MV-4-11 (cell line): ENCODE data around the gene ZNF117.
A peak's percentile ranks its signal among the peaks of the same experiment; 100 is the strongest.
"Not testable (repeated sequence)": the region's sequence is repeated elsewhere in the genome, so short reads cannot be mapped to it uniquely, and the experiment has no call there.

Source experiments
- DNase-seq: peaks from one replicate; lab custom pipeline; 2025; lab: John Stamatoyannopoulos, UW

ZNF117 gene

GRCh38 chr7:64996305-64996704 lies 5.5 kb upstream of the ZNF117 start:
- no peak for DNase-seq

DNA sequence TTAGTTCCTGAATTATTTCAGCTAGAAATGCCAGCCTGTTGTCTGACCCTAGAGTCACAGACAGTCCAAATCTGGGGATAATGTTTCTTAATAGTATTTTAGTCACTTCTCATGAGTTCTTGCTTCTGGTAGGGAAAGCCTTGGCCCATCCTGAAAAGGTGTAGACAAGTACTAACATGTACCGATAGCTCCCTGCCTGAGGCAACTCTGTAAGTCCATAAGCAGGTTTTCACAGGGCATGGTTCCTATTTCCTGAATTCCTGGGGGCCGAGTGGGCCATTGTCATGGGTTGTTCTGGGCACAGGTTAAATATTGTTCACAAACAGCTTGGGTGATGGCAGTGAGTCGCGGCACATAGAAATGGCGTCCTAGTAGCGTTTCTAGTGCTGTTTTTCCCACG lies 3.1 kb upstream of the ZNF117 start:
- no peak for DNase-seq

DNA sequence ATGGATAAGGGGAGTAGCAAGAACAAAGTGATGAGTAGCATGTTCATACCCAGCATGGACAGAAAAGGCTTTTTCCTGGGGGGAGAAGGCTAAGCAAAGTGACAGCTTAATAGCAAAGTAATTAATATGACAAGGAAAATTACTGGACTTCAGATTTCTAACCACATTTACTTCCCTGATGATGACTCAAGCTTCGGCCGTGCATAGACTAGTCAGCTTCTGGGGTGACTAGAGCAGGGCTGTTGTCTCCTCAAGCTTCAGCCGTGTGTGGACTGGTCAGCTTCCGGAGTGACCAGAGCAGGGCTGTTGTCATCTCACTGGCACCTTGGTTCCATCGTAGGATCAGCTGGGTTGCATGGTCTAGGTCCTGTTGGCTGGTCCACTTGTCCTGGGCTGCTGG lies 2.1 kb upstream of the ZNF117 start:
- no peak for DNase-seq

DNA sequence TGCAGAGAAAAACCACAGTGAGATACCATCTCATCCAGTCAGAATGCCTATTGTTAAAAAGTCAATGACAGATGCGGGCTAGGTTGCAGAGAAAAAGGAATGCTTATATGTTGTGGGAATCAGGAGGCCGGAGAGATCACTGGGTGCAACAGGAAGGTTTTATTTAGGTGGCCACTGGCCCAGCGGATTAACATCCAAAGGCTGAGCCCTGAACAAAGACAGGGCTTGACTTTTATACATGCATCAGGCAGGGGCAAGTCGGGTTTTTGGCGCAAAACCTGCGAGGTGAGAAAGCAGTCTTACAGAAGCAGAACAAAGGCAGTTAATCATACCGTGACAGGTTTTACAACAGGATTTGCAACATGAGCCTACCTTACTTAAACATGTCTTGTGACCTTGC lies 620 bp downstream of the ZNF117 start:
- peak; percentile 27 for DNase-seq

GRCh38 chr7:64978497-64979203 lies 12.2 kb downstream of the ZNF117 start:
- no peak for DNase-seq

GRCh38 chr7:64965594-64965993 lies 25.2 kb downstream of the ZNF117 start:
- no peak for DNase-seq

- DNase-seq = no peak
These were observed 31.6 kb downstream of the ZNF117 start for GRCh38 chr7:64959072-64959747.

DNA sequence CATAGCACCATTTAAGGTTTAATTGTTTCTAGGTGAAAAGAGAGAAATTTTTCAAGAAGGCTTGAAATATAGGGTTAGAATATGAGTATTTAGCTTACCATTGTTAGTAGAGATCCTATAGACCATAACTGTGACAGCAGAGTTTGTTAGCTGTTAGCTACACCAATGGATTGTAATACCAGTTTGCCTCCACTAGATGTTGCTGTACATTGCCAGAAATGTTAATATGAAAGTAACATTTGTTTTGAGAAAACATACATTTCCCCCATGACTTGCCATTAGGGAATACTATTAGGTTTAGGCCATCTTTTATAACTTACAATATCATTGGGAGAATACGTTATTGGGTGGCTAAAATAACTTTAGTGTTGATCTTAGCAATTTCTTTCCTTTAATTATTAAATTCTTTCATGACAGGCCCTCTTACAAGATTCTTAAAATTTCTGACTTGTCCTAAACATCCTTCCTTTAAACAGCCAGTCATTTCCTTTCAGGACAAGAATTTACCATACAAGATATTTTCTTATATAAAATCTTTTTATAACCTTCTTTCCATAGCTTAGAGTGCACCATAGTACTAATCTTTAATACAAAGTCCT lies 39.5 kb downstream of the ZNF117 start:
- peak; percentile 40 for DNase-seq

DNA sequence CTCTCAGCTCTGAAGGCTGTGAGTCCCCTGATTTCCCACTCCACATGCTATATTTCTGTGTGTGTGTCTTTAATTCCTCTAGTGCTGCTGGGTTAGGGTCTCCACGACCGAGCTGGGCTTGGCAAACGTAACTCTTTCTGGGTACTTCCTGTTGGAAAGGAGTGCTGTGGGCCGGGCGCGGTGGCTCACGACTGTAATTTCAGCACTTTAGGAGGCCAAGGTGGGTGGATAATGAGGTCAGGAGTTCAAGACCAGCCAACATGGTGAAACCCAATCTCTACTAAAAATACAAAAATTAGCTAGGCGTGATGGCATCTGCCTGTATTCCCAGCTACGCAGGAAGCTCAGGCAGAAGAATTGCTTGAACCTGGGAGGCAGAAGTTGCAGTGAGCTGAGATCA lies 40.2 kb downstream of the ZNF117 start:
- peak; percentile 29 for DNase-seq

DNA sequence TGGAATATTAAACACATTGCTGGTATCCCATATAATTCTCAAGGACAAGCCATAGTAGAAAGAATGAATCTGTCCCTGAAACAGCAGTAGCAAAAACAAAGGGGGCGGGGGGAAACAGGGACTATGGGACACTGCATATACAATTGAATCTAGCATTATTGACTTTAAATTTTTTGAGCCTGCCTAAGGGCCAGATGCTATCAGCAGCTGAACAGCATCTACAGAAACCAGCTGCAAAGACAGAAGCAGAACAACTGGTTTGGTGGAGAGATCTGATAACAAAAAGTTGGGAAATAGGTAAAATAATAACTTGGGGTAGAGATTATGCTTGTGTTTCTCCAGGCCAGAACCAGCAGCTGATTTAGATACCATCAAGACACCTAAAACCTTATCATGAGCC lies 42.1 kb downstream of the ZNF117 start:
- DNase-seq = not testable (repeated sequence)

DNA sequence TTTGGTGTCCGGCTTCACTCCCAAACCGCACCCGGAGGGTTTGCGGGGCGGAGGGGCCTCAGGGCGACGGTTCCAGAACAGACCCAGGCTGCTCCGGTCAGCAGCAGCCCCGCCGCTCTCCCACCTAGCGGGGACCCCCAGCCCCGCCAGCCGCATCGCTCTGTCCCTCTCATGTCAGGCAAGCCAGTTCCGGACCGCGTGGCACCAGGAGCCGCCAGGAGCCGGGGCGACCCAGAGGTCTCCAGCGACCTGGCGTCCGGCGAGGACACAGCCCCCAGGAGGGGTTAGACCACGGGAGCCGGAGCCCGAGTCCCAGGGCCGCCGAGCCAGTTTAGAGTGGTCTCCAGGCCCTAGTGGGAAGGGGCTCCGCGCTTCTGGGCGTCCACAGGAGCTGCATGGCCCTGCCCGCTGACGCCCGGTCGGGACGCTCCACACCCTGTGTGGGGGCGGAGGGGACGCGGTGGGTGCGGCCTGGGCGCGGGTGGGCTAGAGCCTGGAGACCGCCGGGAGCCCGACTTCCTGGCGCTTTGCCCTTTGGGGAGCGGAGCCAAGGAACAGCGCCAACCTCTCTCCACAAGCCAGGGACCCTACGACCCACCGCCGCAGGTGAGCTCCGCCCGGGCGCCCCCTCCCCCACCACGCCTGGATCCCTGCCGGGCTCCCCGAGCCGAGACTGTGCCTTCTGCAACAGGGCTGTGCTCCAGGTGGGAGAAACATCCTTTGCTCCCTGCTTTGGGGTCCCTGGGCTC lies 43.4 kb downstream of the ZNF117 start:
- no peak for DNase-seq

DNA sequence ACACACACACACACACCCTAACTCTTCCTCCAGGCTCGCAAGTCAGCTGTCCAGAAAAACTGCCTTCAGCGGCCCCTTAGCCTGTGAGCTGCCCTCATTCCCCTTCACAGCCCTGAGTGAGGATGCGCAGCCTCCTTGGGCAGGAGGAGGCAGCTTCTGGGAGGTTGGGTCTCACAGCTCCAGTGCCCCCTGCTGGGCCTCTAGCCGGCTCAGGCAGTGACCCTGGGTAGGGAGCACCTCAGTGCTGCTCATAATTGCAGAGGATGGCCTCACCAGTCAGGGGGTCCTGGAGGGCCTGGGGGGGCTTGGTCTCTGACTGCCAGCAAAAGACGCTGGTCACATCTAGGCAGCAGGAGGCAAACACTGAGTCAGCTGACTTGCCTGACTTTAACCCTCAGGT lies 44.1 kb downstream of the ZNF117 start:
- DNase-seq = no peak

GRCh38 chr7:64945503-64946175 lies 45.2 kb downstream of the ZNF117 start:
- no peak for DNase-seq

GRCh38 chr7:64944667-64945502 lies 46.0 kb downstream of the ZNF117 start:
- not testable (repeated sequence) for DNase-seq

GRCh38 chr7:64940021-64940420 lies 50.8 kb downstream of the ZNF117 start:
- not testable (repeated sequence) for DNase-seq

DNA sequence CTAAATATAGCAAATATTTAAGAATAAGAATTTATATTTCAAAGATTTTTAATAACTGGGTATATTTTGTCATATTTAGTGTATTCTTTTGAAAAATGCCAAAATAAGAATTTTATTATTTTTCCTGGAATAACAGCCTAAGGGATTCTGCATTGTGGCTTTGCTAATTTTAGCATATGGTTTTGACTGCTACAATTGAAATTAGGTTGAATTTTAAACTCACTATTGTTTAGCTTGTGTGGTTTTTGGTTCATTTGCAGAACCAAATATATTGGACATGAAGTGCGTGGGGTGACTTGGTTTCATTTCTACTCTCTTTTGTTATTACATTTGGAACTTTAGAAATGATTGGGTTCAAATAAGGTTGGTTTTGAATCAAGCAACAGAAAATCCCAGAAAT lies 52.3 kb downstream of the ZNF117 start:
- DNase-seq = no peak

GRCh38 chr7:64934478-64934877 lies 56.4 kb downstream of the ZNF117 start:
- DNase-seq = no peak

- not testable (repeated sequence) for DNase-seq
These were observed 62.3 kb downstream of the ZNF117 start for GRCh38 chr7:64928252-64929187.
